Small intestine (tissue), 7 donors: ENCODE measurements around the gene UBE3C. TPM values are rescaled to one million over a fixed set of nuclear protein-coding genes. Genes with fewer than 3 reads are reported as not detected.
A peak's percentile ranks its signal among the peaks of the same experiment; 100 is the strongest.

Experiments
- DNase-seq, 2 donors: peaks; one replicate each; pipeline versions ENCODE4 v3.0.0 to v3.0.0-alpha.2; 2013
- FAIRE-seq: peaks from 2 replicates; lab custom pipeline; 2012; peaks lifted over from hg19 to GRCh38; lab: Jason Lieb, UNC
- H3K27ac ChIP-seq, 3 donors: one replicate each; pipeline ENCODE4 v1.5.1; 2013; ENCODE audit warnings: low read length in 2 of 3, mild to moderate bottlenecking in 2 of 3, control low read depth in 1 of 3, inconsistent platforms in 1 of 3, low read depth in 1 of 3, moderate library complexity in 1 of 3
- H3K27me3 ChIP-seq, 3 donors: one replicate each; pipeline ENCODE4 v1.6.1; 2013; ENCODE audit warnings: low read length in 3 of 3, inconsistent platforms in 1 of 3; ENCODE audit not compliant: control insufficient read depth in 3 of 3, insufficient read depth in 3 of 3
- H3K36me3 ChIP-seq, 3 donors: one replicate each; pipeline ENCODE4 v1.6.1; 2013; ENCODE audit warnings: low read length in 3 of 3, inconsistent platforms in 1 of 3, low read depth in 1 of 3, mild to moderate bottlenecking in 1 of 3, moderate library complexity in 1 of 3; ENCODE audit not compliant: control insufficient read depth in 3 of 3, insufficient read depth in 2 of 3
- H3K4me1 ChIP-seq, 3 donors: one replicate each; pipeline ENCODE4 v1.6.1; 2013; ENCODE audit warnings: low read length in 2 of 3, inconsistent platforms in 1 of 3, low read depth in 1 of 3, mild to moderate bottlenecking in 1 of 3, moderate library complexity in 1 of 3; ENCODE audit not compliant: control insufficient read depth in 3 of 3, insufficient read depth in 2 of 3
- H3K4me3 ChIP-seq, 3 donors: one replicate each; pipeline ENCODE4 v1.5.1; 2013; ENCODE audit warnings: low read length in 3 of 3, control low read depth in 1 of 3, inconsistent platforms in 1 of 3, low read depth in 1 of 3, mild to moderate bottlenecking in 1 of 3, moderate library complexity in 1 of 3
- H3K9me3 ChIP-seq, 2 donors: one replicate each; pipeline ENCODE4 v1.6.1; 2013; ENCODE audit warnings: low read depth in 1 of 2, low read length in 1 of 2; ENCODE audit not compliant: control insufficient read depth in 2 of 2, insufficient read depth in 1 of 2
- WGBS, 3 donors: extraction: QIAGEN DNeasy Blood & Tissue Kit; methylation state at CpG; one replicate each; pipeline ENCODE4 v1.1.7; 2013; 5-methylcytosine and 5-hydroxymethylcytosine counted together
- polyA plus RNA-seq, 4 donors: library from polyadenylated mRNA; stranded (reverse) in 3 of 4; unstranded in 1 of 4; fragments of 200-250 nt in 3 of 4; fragments of 120-200 nt in 1 of 4; gene quantifications; one replicate each; pipeline versions ENCODE4 v1.2.1 to v1.2.3, GENCODE V29; 2013
- donor health status: healthy with polysubstance abuse.
- donor health status: control.
- donor health status: control.
- donor health status: Bipolar disorder and iron deficiency.
- donor health status: healthy.

The UBE3C gene
- polyA plus RNA-seq, 4 donors: 22.2 to 47.6 (median 26.8) TPM

DNA sequence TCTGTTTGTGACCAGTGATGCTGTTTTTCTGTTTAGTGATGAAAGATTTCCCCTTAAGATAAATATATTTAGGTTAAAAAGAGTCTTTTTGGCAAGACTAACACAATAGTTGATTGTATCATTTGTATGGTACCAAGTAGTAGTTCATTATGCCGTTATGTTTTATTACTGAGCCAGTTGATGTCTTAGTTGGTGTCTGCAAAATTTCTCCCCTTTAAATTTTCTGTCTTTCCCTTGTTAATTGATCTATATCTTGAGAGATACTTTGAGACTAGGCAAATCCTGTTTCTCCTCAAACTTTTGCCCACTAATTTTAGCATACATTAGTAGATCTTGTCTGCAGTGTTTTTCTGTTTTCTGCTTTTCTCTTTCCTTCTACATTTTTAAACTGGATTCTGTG is 21.7 kb downstream of the UBE3C start:
- H3K9me3 ChIP-seq: peaks cover 0 to 12% of the 10 kb centered on the region in 2 donors
- DNase-seq (no peak), FAIRE-seq (no peak)
- peaks cover 3 to 21% (median 8%) of the 10 kb centered on the region in 3 donors for H3K36me3 ChIP-seq
- no peak overlapping the region for H3K4me3 ChIP-seq
- 52 to 64% (median 61%) methylated on average over 1 of the region's 1 CpG for WGBS, 3 donors
- H3K27me3 ChIP-seq: no peaks in the 10 kb centered on the region
- H3K27ac ChIP-seq: no peak overlapping the region
- H3K4me1 ChIP-seq: no peaks in the 10 kb centered on the region

DNA sequence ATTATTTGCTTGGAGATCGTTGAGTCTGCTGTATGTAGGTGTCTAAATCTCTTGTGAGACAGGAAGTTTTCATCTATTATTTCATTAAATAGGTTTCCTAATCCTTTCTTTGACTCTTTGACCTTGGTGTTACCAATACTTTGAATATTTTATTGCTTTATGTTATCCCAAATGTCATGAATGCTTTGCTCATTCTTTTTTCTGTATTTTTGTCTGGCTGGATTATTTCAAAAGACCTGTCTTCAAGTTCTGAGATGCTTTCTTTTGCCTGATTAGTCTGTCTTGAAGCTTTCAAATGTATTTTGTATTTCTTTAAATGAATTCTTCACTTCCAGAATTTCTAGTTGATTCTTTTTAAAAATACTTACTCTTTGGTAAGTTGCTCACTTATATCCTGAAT is 27.3 kb downstream of the UBE3C start:
- DNase-seq (no peak), FAIRE-seq (no peak)
- H3K27ac ChIP-seq: no peak overlapping the region
- H3K4me1 ChIP-seq: no peaks in the 10 kb centered on the region
- 32 to 76% (median 65%) methylated on average over 1 of the region's 1 CpG for WGBS, 3 donors
- no peak overlapping the region for H3K4me3 ChIP-seq
- H3K27me3 ChIP-seq: no peaks in the 10 kb centered on the region
- peaks cover 0 to 18% of the 10 kb centered on the region in 2 donors for H3K9me3 ChIP-seq
- peaks cover 7 to 49% (median 13%) of the 10 kb centered on the region in 3 donors for H3K36me3 ChIP-seq

DNA sequence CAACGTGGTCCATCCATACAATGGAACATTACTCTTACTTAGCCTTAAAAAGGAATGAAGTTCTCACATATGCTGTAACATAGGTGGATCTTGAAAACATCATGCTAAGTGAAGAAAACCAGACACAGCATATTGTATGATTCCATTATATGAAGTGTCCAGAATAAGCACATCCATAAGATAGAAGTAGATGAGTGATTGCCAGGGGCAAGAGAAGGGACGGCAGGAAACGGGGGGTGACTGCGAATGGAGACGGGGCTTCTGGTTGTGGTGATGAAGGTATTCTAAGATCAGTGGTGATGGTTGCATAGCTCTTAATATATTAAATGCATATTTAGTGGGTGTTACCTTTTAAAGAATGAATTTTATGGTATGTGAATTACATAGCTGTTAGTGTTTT is 29.8 kb downstream of the UBE3C start:
- Histone ChIP-seq H3K27ac (no peak overlapping the region), H3K36me3 (peaks cover 15 to 53% (median 21%) of the 10 kb centered on the region in 3 donors), H3K9me3 (peaks cover 0 to 18% of the 10 kb centered on the region in 2 donors), H3K4me3 (no peak overlapping the region), H3K27me3 (no peaks in the 10 kb centered on the region), H3K4me1 (no peaks in the 10 kb centered on the region)
- 95 to 97% (median 95%) methylated on average over 5 of the region's 5 CpGs for WGBS, 3 donors
- FAIRE-seq (no peak), DNase-seq (no peak)

DNA sequence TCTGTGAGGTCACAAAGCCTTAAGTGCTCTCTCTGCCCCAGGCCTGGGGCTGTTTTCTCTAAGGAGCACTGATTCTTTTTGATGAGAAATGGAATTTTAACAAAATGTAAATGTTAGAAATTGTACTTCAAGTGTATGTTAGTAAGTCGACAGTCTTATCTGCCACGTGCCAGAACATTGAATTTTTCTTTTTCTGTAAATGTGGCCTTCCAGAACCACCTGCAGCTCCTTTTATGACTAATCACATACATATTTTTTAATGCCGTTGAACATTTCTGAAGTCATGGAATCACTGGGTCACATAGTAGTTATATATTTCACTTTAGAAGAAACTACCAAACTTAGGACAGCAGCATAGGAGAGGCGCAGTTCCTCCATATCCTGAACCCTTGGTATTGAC is 38.0 kb downstream of the UBE3C start:
- H3K36me3 ChIP-seq: peaks cover 6 to 33% (median 11%) of the 10 kb centered on the region in 3 donors
- 89 to 93% (median 92%) methylated on average over 4 of the region's 4 CpGs for WGBS, 3 donors
- DNase-seq (no peak), FAIRE-seq (no peak)
- no peaks in the 10 kb centered on the region for H3K9me3 ChIP-seq
- H3K4me3 ChIP-seq: no peak overlapping the region
- H3K4me1 ChIP-seq: no peaks in the 10 kb centered on the region
- H3K27ac ChIP-seq: no peak overlapping the region
- H3K27me3 ChIP-seq: no peaks in the 10 kb centered on the region

DNA sequence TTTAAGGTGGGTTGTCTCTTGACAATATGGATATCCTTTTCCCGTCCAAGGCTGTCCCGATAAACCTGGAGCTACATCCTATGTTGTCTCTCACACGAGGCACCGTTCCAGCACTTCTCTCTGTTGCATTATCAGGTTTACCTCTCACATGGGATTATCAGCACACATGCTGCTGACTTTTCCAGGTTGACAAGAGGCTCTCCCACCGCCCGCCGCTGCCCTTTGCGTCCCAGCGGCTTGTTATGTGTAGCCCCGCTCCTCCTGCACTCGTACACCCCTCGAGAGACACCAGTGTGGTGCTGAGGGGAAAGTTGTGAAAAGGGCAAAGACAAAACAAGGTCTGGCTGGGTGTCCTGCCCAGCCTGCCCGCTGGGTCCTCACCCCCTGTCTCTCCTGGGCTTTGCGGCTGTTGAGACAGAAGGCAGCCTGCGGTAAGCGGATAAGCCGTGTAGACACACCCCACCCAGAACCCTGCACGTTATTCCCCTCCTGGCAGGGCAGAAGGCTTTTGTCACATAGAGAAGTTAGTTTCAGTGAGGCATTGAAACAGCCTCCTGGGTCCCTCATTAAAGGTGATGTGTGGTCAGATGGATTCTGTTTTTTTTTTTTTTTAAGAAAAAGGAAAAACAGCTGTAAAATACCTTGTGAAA is 38.7 kb downstream of the UBE3C start:
- 85 to 90% (median 90%) methylated on average over 18 of the region's 18 CpGs for WGBS, 3 donors
- peaks cover 10 to 34% (median 16%) of the 10 kb centered on the region in 3 donors for H3K36me3 ChIP-seq

DNA sequence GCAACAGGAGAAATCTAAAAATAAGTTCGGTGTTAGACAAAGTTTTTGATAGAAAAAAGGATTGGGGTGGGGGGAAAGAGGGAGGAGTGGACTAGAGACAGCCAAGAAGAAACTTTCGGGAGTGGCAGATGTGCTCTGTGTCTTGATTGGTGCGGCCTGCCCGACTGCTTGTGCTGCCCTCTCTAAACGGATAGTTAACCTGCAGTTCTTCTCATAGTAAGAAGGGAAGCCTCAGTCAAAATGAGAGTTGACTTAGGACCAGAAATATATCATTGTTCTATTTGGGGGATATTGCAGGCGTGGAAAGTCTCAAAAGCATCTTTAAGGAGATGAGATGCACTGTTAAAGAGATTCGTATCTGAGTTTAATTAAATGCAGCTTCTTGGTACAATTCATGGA is 39.3 kb downstream of the UBE3C start:
- no peaks in the 10 kb centered on the region for H3K27me3 ChIP-seq
- no peaks in the 10 kb centered on the region for H3K4me1 ChIP-seq
- H3K36me3 ChIP-seq: peaks cover 8 to 32% (median 13%) of the 10 kb centered on the region in 3 donors
- H3K4me3 ChIP-seq: no peak overlapping the region
- 89 to 93% (median 91%) methylated on average over 7 of the region's 7 CpGs for WGBS, 3 donors
- FAIRE-seq (no peak), DNase-seq (no peak)
- H3K27ac ChIP-seq: no peak overlapping the region
- H3K9me3 ChIP-seq: no peaks in the 10 kb centered on the region

More for the DNA sequence above, 38.7 kb downstream of the UBE3C start:
- Histone ChIP-seq H3K4me3 (no peak overlapping the region), H3K4me1 (no peaks in the 10 kb centered on the region), H3K27ac (no peak overlapping the region), H3K9me3 (no peaks in the 10 kb centered on the region), H3K27me3 (no peaks in the 10 kb centered on the region)
- no peak for DNase-seq
- FAIRE-seq: no peak

DNA sequence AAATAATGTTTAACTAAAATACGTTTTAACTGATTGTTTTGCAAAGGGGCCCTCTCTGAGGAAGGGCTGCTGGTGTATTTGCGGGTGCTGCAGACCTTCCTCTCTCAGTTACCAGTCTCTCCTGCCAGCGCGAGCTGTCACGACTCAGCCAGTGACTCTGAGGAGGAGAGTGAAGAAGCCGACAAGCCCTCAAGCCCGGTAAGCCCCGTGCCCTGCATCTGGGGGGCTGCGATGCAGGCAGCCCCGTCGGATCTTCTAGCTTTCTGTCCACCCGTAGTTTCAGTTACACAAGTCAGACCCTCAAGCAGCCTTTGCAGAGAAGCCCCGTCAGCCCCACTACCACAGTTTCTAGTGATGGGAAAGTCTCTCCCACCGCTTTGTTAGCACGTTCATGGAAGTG is 45.1 kb downstream of the UBE3C start:
- Histone ChIP-seq H3K4me3 (no peak overlapping the region), H3K4me1 (no peaks in the 10 kb centered on the region), H3K27me3 (no peaks in the 10 kb centered on the region), H3K27ac (no peak overlapping the region), H3K9me3 (no peaks in the 10 kb centered on the region), H3K36me3 (peaks cover 7 to 42% (median 25%) of the 10 kb centered on the region in 3 donors)
- FAIRE-seq (no peak), DNase-seq (no peak)
- WGBS, 3 donors: 94 to 97% (median 95%) methylated on average over 15 of the region's 15 CpGs

DNA sequence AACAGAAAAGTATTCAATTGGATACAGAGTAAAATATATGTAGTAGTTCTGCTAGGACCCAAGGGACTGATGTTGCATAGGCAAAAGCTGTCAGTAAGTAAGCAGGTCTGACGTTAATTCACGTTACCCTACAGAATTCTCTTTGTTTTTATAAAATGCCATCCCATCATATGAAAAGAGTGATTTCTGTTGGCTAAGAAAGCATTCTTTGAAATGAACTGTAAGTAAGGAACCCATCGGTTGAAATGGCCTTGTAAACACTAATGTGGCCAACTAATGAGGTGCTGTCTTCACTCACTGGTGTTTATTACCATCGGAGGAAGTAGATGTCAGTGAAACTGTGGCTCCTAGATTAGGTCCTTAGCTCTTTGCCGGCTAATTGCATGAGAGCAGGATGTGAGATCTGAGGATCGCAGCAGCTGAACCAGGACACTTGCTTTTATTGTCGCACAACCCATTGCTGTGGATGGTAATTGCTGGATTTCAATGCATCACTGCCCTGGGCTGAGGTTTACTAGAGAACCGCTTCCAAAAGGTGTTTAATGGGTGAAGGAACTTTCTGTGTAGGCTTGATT is 49.5 kb downstream of the UBE3C start:
- peak in 1 of 2 donors; percentile 10 for DNase-seq
- Histone ChIP-seq H3K36me3 (peaks cover 10 to 44% (median 25%) of the 10 kb centered on the region in 3 donors), H3K27ac (no peak overlapping the region), H3K9me3 (no peaks in the 10 kb centered on the region), H3K4me3 (no peak overlapping the region), H3K4me1 (no peaks in the 10 kb centered on the region), H3K27me3 (no peaks in the 10 kb centered on the region)
- FAIRE-seq: no peak
- 62 to 77% (median 69%) methylated on average over 8 of the region's 8 CpGs for WGBS, 3 donors
